Bone marrow (tissue), 2 donors: ENCODE measurements around the gene SFTPA2.
"Not testable (repeated sequence)": the region's sequence is repeated elsewhere in the genome, so short reads cannot be mapped to it uniquely, and the experiment has no call there.

Experiments used
- DNase-seq, 2 donors: peaks; one replicate each; lab custom pipeline; 2025; lab: John Stamatoyannopoulos, UW

Gene SFTPA2

DNA sequence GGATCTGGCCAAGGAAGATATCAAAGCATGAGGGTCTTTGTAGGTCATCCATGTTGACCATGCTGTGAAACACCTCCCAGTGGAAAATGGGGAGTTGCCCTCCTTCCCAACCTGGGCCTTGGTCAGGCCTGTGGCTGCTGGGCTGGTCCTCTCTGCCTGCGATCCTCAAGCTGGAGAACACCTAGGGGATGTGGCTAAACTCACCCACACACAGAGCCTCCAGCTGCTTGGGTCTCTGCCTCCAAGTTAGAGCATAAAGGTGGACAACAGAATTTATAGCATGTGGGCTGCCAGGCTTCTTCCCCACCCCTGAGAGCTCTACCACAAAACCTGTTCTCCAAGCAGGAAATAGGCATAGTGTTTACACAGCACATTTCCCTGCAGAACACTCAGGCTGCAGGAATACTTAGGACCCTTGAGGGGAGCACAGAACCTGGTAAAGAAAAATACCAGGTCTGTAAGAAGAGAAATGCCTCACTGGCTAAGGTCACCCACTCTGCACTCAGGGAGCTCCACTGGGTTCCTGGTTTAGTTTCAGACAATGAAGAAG is at the start of gene SFTPA2:
Gene SFTPA2 (minus strand): TSS at position 248 of the 550 bp plus-strand sequence. CDS start 924 bp downstream, outside the sequence.
- DNase-seq, result no peak

- no peak for DNase-seq
These were observed 48.5 kb upstream of the SFTPA2 start for GRCh38 chr10:79608505-79609375.

DNA sequence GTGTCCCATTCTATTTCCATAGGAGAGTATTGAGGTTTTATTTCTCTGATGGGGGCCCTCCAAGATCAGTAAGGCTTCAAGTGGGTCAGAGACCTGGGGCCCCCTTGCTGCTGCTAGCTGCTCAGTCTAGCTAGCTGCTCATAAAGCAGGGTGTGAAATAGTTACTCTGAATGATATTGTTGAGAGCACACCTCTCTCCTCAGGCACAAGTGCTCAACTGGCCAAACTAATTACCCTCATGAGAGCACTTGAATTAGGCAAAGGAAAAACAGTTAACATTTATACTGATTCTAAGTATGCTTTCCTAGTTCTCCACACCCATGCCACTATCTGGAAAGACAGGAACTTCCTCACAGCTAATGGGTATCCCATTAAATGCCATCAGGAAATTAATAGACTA is 45.1 kb upstream of the SFTPA2 start:
- no peak for DNase-seq

GRCh38 chr10:79604294-79604693 is 44.1 kb upstream of the SFTPA2 start:
- DNase-seq, result no peak

- DNase-seq, result no peak
These were observed 42.7 kb upstream of the SFTPA2 start for GRCh38 chr10:79602953-79603352.

GRCh38 chr10:79601939-79602338 is 41.7 kb upstream of the SFTPA2 start:
- no peak for DNase-seq

GRCh38 chr10:79599644-79600043 is 39.4 kb upstream of the SFTPA2 start:
- DNase-seq, result not testable (repeated sequence)

GRCh38 chr10:79595510-79595909 is 35.3 kb upstream of the SFTPA2 start:
- no peak for DNase-seq

DNA sequence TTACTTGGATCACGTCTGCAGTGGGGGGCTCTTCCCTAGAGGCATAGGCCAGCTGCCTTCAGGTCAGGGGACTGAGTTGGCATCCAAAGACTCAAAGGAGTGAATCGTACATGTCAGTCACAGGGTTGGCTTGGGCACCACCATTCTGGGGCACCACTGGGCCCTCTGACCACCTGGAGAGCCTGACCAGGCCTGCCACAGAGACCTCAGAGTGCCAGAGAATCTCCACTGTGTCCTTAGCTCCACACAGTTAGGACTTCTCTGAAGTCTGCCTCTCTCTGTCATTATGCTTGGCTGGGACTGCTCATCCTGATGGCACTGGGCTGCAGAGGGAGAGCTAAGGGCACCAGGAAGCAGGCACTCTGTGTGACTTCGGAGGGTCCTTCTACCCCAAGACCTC is 34.4 kb upstream of the SFTPA2 start:
- not testable (repeated sequence) for DNase-seq

DNA sequence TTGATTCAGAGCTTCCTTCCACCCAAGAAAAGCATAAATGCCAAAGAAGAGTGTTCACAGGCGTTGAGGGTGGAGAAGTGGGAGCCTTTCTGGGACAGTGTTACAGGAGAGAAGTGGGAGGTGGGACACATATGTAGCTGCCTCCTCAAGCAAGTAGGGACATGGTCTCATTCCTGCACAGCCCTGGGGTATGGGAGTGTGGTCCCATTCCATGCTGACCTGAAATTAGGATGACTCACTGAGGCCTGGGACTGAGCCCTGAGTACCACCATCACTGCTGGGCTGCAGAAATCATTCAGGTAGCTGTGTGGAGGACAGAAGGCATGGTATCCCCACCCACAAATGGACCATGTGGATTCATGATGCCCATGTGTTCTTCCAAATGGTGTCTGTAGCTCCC is 33.2 kb upstream of the SFTPA2 start:
- no peak for DNase-seq

DNA sequence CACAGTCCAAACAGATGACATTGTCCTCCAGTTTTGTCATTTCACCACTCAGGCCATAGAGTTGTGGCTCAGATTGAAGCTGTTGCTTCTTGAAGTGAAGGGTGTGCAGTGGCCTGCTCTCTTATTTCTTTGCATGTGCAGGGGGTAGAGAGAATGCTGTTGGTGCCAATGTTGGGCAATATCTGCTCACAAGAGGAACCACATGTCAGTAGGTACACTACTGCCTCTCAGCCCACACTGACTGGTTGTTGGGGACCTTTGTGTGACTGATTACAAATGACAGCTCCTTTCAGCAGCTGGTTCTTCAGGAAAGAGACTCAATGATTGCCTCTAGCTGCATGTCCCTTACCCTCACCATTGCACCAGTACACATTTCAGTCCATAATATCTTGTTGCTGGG is 28.6 kb upstream of the SFTPA2 start:
- no peak for DNase-seq

GRCh38 chr10:79586933-79587332 is 26.7 kb upstream of the SFTPA2 start:
- DNase-seq, result no peak

DNA sequence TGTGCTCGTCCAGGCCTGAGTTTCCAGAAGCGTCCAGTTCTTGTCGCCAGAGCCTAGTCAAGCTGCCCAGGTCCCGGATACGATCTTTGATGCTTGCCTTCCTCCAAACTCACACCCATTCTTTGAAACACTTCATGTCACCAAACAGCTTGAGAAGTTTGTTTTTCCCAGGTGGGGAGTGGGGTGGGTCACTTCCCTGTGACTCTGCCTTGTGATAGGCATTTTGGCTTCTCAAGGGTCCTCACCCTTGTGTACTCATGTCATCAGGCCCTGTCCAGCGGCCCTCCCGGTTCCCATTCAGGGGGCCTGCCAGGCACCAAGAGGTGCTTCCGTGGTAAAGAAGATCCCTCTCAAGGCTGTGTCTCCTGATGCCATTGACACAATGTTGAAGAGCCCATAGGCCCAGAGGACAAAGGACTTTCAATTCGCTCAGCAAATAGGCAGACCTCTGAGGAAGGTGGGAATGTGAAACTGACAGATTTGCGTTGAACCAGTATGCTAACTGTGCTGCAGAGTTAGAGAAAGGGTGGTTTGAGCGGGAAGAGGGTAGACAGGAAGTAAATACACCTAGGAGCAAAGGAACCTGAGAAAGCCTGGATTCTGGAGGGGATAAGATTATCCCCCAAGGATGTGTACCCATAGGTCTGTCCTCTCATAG is 25.8 kb upstream of the SFTPA2 start:
- no peak for DNase-seq

DNA sequence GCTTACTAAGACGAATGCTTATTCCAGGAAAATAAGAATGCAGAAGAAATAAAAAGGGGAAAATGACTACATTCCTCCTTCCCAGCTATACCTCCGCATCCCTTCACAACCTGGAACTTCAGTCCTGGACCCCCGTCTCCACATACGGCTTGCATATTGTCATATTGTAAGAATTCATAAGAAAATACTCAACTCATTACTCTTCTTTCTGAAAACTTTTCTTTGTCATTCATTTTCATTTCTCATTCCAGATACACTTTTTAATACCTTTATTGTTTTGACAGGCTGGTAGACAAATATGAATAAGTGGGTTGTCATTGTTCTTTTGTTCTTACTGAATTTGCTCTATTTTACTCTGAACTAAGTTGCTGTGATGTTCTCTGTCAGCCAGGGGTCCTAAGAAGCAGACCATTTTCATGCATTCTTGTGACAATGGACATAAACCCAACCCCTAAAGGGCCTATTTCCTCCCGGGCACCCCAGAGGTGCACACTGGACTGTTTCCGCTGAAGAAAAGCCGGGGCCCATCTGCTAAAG is 23.3 kb upstream of the SFTPA2 start:
- DNase-seq, result no peak

DNA sequence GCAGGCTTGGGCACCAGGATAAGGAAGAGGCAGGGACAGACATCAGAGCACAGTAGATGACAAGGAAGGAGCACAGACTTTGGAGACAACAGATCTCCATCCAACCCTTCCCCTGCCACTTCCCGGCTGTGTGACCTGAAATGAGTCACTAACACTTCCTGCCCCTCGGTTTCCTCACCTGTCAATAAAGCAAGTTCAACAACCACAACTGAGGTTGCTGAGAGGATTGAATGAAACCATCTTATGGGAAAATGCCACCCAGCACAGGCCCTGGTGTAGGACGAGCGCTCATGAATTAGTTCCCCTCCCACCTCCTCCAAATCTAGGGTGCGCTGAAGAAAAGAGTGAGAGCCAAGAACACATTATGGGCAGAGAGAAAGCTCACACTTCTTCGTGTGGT is 22.7 kb upstream of the SFTPA2 start:
- DNase-seq, result not testable (repeated sequence)

DNA sequence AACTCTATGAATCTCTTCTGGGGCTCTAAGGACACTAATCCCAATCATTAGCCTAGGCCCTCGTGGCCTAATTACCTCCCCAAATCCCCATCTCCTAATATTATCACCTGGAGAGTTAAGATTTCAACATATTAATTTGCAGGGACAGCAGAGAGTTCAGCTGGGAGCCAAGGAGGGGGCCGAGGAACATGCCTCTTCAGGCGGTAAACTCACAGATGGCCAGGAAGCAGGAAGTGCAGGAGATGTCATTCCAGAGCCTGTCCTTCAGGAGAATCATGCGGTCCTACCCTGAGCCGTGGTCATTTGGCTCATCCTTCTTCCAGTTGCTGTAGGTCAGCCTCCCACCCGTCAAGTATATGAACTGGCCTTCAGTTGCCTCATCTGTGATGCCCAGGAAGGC is 21.9 kb upstream of the SFTPA2 start:
- DNase-seq, result no peak

DNA sequence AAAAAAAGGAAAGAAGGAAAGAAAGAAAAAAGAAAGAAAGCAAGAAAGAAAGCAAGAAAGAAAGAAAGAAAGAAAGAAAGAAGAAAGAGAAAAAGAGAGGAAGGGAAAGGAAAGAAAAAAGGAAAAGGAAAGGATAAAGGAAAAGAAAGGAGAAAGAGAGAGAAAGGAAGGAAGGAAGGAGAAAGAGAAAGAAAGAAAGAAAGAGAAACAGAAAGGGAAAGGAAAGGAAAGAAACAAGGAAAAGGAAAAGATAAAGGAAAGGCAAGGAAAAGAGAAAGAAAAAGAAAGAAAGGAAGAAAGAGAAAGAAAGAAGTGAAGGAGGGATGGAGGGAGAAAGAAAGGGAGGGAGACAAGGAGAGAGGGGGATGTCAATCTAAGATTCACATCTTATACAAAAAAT is 20.8 kb upstream of the SFTPA2 start:
- no peak for DNase-seq

DNA sequence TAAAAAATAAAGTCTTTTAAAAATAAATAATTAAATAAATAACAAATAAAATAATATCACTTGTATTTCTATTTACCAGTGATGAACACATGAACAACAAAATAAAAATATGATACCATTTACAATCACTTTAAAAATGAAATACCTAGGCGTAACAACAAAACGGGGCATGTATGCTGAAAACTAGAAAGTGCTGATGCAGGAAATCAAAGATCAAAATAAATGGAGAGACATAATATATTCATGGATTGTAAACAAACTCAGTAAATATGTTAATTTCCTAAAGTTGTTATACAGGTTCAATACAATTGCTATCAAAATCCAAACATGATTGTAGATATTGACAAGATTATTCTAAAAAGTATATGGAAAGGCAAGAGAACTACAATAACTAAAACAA is 19.2 kb upstream of the SFTPA2 start:
- no peak for DNase-seq

DNA sequence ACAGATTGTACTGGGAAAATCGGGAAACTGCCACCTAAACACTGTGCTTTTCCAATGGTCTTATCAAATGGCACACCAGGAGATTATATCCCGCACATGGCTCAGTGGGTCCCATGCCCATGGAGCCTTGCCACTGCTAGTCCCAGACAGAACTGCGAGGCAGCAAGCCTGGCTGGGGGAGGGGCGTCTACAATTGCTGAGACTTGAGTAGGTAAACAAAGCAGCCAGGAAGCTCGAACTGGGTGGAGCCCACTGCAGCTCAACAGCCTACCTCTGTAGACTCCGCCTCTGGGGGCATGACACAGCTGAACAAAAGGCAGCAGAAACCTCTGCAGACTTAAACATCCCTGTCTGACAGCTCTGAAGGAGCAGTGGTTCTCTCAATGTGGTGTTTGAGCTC is 10.4 kb upstream of the SFTPA2 start:
- not testable (repeated sequence) for DNase-seq

GRCh38 chr10:79563426-79563825 is 3.2 kb upstream of the SFTPA2 start:
- no peak for DNase-seq

DNA sequence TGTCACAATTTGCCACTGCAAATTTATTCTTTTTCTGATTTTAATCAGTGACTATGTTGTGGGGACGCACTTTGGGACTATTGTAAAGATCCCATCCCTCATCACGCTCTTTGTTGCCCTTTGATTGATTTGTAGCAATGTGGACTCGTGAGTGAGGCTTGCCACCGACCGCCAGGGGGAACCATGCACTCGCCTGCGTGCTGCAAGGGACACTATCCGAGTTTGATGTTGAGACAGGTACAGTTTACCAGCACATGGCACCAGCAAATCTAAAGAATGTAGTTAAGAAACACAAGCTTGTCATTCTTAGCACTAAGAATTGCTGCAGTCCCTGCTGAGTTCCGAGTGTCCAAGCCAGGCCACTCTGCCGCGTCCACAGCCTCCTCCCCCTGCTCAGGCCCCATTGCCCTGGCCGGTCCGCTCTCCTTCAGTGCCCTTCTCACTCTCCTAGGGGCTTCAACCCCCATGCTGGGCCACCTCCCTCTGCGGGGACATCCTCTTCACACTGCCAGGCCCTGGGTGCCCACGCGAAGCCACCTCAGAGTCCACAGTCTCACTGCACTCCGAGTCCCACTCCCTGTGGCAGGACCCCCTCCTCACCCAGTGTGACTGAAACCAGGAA is 2.0 kb upstream of the SFTPA2 start:
- DNase-seq, result no peak

DNA sequence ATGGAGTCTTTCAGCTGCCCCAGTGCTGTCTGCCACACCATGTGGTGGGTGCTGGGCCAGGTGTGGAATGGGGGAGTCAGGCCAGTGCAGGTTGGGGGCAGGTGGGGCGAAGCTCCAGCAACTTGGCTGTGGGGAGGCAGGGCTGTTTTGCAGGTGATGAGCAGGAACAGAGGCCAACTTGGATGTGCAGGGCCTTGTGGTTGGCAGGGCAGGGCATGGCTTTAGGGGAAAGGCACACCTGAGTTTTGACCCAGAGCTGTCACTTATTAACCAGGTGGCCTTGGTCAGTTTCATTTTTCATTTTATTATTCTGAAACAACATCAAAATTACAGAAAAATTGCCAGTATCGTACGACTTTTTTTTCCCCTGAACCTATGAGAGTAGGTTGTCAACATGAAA is 1.1 kb upstream of the SFTPA2 start:
- no peak for DNase-seq
